Subcutaneous adipose tissue (tissue), 4 donors: ENCODE data around the gene DCLK2. TPM values are rescaled to one million over a fixed set of nuclear protein-coding genes. Genes with fewer than 3 reads are reported as not detected.

Experiments used
- total RNA-seq, 4 donors: library from RNA; depleted of rRNA; stranded (reverse); fragments of >200 nt; gene quantifications; one replicate each; pipeline ENCODE4 v1.1.0, GENCODE V29; 2016
- TF ChIP-seq, protein P1 (sequence below): fragments of 450-650 bp; IDR thresholded peaks from one replicate; pipeline ENCODE4 v1.5.1; 2016; ENCODE audit warnings: low read depth, mild to moderate bottlenecking, control low read depth, antibody characterized with exemption, moderate library complexity

Gene DCLK2
- total RNA-seq, 4 donors from 2014 or later = 2.4 to 6.2 (median 3.9) TPM

- TF ChIP-seq, protein P1, sequence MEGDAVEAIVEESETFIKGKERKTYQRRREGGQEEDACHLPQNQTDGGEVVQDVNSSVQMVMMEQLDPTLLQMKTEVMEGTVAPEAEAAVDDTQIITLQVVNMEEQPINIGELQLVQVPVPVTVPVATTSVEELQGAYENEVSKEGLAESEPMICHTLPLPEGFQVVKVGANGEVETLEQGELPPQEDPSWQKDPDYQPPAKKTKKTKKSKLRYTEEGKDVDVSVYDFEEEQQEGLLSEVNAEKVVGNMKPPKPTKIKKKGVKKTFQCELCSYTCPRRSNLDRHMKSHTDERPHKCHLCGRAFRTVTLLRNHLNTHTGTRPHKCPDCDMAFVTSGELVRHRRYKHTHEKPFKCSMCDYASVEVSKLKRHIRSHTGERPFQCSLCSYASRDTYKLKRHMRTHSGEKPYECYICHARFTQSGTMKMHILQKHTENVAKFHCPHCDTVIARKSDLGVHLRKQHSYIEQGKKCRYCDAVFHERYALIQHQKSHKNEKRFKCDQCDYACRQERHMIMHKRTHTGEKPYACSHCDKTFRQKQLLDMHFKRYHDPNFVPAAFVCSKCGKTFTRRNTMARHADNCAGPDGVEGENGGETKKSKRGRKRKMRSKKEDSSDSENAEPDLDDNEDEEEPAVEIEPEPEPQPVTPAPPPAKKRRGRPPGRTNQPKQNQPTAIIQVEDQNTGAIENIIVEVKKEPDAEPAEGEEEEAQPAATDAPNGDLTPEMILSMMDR = no peak
Measured at GRCh38 chr4:150230561-150230960, 152.3 kb downstream of the DCLK2 start.

DNA sequence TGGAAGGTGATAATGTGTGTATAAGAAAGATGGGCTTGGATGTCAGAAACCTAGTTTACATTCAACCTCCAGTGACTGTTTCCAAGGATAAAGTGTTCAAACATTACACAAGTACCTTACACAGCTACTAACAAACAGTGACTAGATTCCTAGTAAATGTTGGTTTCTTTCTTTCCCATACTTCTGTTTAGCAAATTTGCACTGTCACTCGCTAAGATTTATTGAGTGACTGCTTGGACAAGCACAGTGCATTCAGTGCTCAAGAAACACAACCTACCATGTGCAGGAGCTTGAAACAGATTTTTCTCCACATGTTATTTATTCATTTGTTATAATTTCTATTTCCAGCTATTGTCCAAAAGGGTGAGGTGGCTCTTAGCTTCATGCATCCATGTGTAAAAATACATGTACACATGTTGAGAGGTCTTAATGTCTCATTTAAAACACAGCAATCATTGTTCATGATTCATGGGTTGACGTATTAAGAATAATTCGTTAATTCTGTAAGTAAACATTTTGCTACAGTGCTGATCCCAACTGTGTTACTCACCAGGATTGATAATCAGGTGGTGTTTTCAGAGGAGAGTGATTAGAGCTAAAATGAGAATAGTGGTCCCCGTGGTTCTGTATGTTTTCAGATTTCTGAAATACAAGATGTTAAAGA, 153.0 kb downstream of the DCLK2 start:
- TF ChIP-seq, protein P1 = no peak

GRCh38 chr4:150232029-150232428, 153.8 kb downstream of the DCLK2 start:
- TF ChIP-seq, protein P1 = no peak

DNA sequence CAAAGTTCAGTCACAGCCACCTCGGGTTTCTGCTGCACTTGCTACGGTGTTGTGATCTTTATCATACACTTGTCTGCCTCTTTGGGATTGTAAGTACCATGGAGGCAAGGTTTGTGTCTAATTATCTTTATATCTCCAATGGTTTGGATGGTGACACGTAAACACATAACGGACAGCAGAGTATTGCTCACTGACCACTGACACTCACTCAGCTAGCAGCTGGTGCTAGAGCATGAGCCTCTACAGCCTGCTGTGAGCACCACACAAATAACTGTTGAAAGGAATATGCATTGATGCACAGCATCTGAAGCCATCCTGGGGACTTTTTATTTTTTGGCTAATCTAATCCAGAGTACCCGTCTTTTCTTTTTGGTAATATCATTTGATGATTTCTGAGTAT, 156.0 kb downstream of the DCLK2 start:
- TF ChIP-seq, protein P1 = no peak

DNA sequence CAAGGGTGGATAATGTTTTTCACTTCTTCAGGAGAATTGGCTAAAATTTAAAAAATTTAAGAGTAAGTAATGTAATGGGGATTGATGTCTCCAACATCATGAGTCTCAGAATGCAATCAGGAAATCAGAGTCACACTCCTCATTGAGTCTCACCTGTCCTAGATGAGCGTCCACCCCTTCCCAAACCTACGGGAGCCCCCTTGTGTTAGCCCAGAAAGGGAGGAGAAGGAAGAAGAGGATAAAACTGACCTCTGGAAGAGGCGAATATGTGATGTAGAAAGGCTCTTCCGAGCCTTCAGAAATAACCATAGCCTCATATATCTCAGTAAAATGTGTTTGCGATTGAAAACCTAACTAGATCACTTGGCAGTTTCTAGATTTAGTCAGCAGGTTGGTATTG, 157.1 kb downstream of the DCLK2 start:
- TF ChIP-seq, protein P1 = no peak

DNA sequence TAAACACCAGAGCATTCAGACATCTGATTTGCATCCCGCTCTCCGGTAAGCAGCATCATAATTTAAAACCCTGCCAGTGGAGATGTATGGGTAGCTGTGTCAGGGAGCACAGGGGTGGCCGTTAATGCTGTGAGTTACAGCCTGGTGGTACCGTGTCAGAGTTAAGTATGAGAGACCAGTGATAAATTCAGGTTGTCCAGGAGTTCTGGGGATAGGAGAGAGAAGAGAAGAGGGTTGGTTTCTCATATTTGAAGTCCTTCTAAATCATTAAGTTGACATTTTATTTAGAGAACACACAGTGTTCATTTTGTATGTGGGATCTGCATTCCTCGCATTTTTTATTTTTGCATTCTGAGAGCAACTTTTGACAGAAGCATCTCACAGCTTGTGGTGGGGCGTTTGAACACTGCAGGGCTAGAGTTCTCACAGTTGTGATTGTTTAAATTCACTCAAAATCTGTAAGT, 157.6 kb downstream of the DCLK2 start:
- TF ChIP-seq, protein P1 = no peak

DNA sequence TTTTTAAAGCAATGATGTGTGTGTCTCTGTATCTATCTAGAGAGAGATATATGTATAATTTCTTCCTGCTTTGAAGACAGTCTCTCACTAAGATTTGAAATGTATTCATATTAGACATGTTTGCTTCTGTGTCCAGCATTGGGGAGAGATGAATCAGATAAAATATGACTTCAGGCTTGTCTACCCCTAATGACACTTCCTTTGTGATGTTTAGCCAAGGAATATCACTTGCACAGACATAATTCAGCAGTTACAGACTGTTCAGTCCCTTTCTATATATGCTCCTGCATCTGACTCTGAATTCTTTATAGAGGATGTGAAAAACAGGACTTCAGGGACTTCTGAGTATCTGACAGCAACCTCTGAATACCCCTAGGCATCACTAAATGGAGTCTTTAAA, 158.4 kb downstream of the DCLK2 start:
- TF ChIP-seq, protein P1 = no peak
